Measurements from ENCODE around the gene MAN1A2. TPM values are rescaled to one million over a fixed set of nuclear protein-coding genes. Genes with fewer than 3 reads are reported as not detected.

MAN1A2 gene
- total and polyA plus RNA-seq, 9 of the 15 experiments (the other 6 are each of a cell fraction or from before 2014, with no cell fraction given), result 4.2 to 38.4 (median 18.7) TPM

DNA sequence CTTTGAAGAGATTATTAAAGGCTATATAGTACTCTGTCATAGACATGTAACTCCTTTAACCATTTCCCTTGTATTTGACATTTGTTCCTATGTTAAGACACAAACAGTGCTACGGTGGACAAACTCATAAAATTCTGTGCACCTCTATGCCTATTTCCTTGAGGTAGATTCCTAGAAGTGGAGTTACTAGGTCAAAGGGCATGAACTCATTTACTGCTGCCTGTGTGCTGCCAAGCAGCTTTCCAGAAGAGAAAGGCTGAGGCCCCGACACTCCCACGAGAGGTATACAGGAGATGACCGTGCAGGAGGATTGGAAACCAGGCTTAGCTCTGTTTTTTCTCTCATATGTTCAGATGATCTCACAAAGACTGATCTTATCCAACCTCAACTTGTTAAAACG is 204.2 kb downstream of the MAN1A2 start:
- peak; percentile 19 for FAIRE-seq
- TF ChIP-seq DACH1 (IDR thresholded peaks at IDR 0.05; ENCODE audit: partially characterized antibody), result no peak
- no peak for TF ChIP-seq KDM2B (CRISPR knock-in tag; IDR thresholded peaks at IDR 0.05)
- TF ChIP-seq NR2C2 (CRISPR knock-in tag; IDR thresholded peaks at IDR 0.05), result no peak
- TF ChIP-seq NR2C2 (tag; IDR thresholded peaks at IDR 0.05), result peak; percentile 34; the same call in 1 of the 2 replicates
- no peak for TF ChIP-seq NONO (IDR thresholded peaks at IDR 0.05; ENCODE audit: low read depth in 2 of 2, low read length in 1 of 2)
- TF ChIP-seq ZNF766 (CRISPR knock-in tag; conservative IDR thresholded peaks at IDR 0.05), result no peak
- TF ChIP-seq, protein P1, sequence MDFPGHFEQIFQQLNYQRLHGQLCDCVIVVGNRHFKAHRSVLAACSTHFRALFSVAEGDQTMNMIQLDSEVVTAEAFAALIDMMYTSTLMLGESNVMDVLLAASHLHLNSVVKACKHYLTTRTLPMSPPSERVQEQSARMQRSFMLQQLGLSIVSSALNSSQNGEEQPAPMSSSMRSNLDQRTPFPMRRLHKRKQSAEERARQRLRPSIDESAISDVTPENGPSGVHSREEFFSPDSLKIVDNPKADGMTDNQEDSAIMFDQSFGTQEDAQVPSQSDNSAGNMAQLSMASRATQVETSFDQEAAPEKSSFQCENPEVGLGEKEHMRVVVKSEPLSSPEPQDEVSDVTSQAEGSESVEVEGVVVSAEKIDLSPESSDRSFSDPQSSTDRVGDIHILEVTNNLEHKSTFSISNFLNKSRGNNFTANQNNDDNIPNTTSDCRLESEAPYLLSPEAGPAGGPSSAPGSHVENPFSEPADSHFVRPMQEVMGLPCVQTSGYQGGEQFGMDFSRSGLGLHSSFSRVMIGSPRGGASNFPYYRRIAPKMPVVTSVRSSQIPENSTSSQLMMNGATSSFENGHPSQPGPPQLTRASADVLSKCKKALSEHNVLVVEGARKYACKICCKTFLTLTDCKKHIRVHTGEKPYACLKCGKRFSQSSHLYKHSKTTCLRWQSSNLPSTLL (IDR thresholded peaks at IDR 0.05), result no peak
- no peak for TF ChIP-seq BACH1 (tag; IDR thresholded peaks at IDR 0.05)
- no peak for TF ChIP-seq ZNF699 (CRISPR knock-in tag; IDR thresholded peaks at IDR 0.05; ENCODE audit: insufficient replicate concordance)
- TF ChIP-seq, protein P2, sequence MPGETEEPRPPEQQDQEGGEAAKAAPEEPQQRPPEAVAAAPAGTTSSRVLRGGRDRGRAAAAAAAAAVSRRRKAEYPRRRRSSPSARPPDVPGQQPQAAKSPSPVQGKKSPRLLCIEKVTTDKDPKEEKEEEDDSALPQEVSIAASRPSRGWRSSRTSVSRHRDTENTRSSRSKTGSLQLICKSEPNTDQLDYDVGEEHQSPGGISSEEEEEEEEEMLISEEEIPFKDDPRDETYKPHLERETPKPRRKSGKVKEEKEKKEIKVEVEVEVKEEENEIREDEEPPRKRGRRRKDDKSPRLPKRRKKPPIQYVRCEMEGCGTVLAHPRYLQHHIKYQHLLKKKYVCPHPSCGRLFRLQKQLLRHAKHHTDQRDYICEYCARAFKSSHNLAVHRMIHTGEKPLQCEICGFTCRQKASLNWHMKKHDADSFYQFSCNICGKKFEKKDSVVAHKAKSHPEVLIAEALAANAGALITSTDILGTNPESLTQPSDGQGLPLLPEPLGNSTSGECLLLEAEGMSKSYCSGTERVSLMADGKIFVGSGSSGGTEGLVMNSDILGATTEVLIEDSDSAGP (CRISPR knock-in tag; IDR thresholded peaks at IDR 0.05), result no peak
- 0 out of 2 replicates have a peak, but pooled peaks have one; percentile 20 for TF ChIP-seq NR2C1 (IDR thresholded peaks at IDR 0.05)
- peak; percentile 54 for TF ChIP-seq NR2C1 (tag; IDR thresholded peaks at IDR 0.05)
- no peak for TF ChIP-seq MXI1 (IDR thresholded peaks at IDR 0.05; ENCODE audit: low read depth, low read length)
- TF ChIP-seq, protein P3, sequence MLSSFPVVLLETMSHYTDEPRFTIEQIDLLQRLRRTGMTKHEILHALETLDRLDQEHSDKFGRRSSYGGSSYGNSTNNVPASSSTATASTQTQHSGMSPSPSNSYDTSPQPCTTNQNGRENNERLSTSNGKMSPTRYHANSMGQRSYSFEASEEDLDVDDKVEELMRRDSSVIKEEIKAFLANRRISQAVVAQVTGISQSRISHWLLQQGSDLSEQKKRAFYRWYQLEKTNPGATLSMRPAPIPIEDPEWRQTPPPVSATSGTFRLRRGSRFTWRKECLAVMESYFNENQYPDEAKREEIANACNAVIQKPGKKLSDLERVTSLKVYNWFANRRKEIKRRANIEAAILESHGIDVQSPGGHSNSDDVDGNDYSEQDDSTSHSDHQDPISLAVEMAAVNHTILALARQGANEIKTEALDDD (IDR thresholded peaks at IDR 0.05), result peak; percentile 14; the same call in 1 of the 2 replicates
- intact Hi-C loops (cut with micrococcal nuclease), result no loop called here
- in situ Hi-C loops (cut with MboI), result no loop called here
- H3K9ac ChIP-seq (ENCODE audit: insufficient read depth in 1 of 2, low read depth in 2 of 2, low read length in 2 of 2), result no peak overlapping the region
- H2AFZ ChIP-seq (ENCODE audit: low read depth, low read length), result peak overlapping the region; percentile 43; the same call in 1 of the 2 replicates
- peak; percentile 8; the same call in 2 of the 3 replicates for ATAC-seq
- no peak overlapping the region for H3K4me2 ChIP-seq (ENCODE audit: insufficient read depth, low read length)
- H3K36me3 ChIP-seq (ENCODE audit: control insufficient read depth, insufficient read depth, low read length), result no peaks in the 10 kb centered on the region
- no peaks in the 10 kb centered on the region for H3K27me3 ChIP-seq (ENCODE audit: control insufficient read depth in 2 of 2, insufficient read depth in 2 of 2, low read length in 2 of 2)
- no TSS peak for BruUV-seq (replicated peaks)
- peaks cover 5 to 8% of the 10 kb centered on the region in 2 experiments; a peak in 3 of 5 replicates for H3K4me1 ChIP-seq (replicated peaks in 1 of 2; ENCODE audit: control insufficient read depth in 2 of 2, insufficient read depth in 2 of 2, low read length in 2 of 2)
- POLR2A ChIA-PET, result interaction anchor here (1.4 kb wide), 1 partner anchor 31 kb away, joined by 4 read pairs; no protein-coding TSS in a partner anchor
- no peaks in the 10 kb centered on the region for H4K20me1 ChIP-seq (replicated peaks; ENCODE audit: control insufficient read depth, insufficient read depth, low read length)
- no peak for DNase-seq (ENCODE audit: extremely low read depth in 1 of 4, low spot score in 3 of 4)
- no peaks in the 10 kb centered on the region for H3K9me3 ChIP-seq (replicated peaks; ENCODE audit: control insufficient read depth, insufficient read depth, low read depth, low read length)
- H3K27ac ChIP-seq (ENCODE audit: extremely low read depth, low read depth, low read length), result no peak overlapping the region
- H3K4me3 ChIP-seq, result no peak overlapping the region
- CTCF ChIA-PET (ENCODE audit: low intra/inter-chr PET ratio), result interaction anchor here (0.5 kb wide), 1 partner anchor 324 kb away, joined by 3 read pairs; no protein-coding TSS in a partner anchor
- H3K9me1 ChIP-seq (ENCODE audit: control insufficient read depth, insufficient read depth, low read length), result no peaks in the 10 kb centered on the region
- H3K79me2 ChIP-seq (ENCODE audit: control insufficient read depth, insufficient read depth, low read length), result no peaks in the 10 kb centered on the region
- WGBS (ENCODE audit: insufficient coverage, low coverage, missing lambda C conversion rate), result 21% methylated on average over 5 of the region's 5 CpGs

Data from K562 (cell line).